Measurements from ENCODE around the gene POLE4. TPM values are rescaled to one million over a fixed set of nuclear protein-coding genes. Genes with fewer than 3 reads are reported as not detected.
A peak's percentile ranks its signal among the peaks of the same experiment; 100 is the strongest.

The POLE4 gene
- total RNA-seq, 1 donor from 2014 or later: 39.5 TPM

DNA sequence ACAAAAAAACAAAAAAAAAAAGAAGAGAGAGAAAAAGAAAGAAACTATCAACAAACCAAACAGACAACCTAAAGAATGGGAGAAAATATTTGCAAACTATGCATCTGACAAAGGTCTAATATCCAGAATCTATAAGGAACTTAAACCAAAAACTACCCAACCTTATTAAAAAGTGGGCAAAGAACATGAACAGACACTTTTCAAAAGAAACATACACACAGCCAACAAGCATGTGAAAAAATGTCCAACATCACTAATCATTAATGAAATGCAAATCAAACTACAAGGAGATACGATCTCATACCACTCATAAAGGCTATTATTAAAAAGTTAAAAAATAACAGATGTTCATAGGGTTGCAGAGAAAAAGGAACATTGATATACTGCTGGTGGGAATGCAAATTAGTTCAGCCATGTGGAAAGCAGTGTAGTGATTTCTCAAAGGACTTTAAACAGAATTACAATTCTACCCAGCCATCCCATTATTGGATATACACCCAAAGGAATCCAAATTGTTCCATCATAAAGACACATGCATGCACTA, 7.2 kb upstream of the POLE4 start:
- peaks cover 4% of the 10 kb centered on the region for H3K36me3 Mint-ChIP-seq (ENCODE audit: low read depth)
- no peak overlapping the region for H3K4me3 Mint-ChIP-seq (ENCODE audit: unreplicated experiment)
- no peak for DNase-seq (ENCODE audit: low spot score)
- TF ChIP-seq CTCF (IDR thresholded peaks at IDR 0.05): no peak
- peaks cover 8% of the 10 kb centered on the region for H3K4me1 Mint-ChIP-seq (ENCODE audit: low read depth)
- peaks cover 35% of the 10 kb centered on the region for H3K9me3 Mint-ChIP-seq (ENCODE audit: low read depth)
- H3K27me3 Mint-ChIP-seq (ENCODE audit: low read depth): no peaks in the 10 kb centered on the region
- H3K27ac Mint-ChIP-seq (ENCODE audit: unreplicated experiment): no peak overlapping the region

- no peak for TF ChIP-seq CTCF (IDR thresholded peaks at IDR 0.05)
- Mint-ChIP-seq H3K27ac (ENCODE audit: unreplicated experiment) (no peak overlapping the region), H3K27me3 (ENCODE audit: low read depth) (no peaks in the 10 kb centered on the region), H3K4me3 (ENCODE audit: unreplicated experiment) (no peak overlapping the region), H3K36me3 (ENCODE audit: low read depth) (peaks cover 4% of the 10 kb centered on the region), H3K9me3 (ENCODE audit: low read depth) (peaks cover 35% of the 10 kb centered on the region), H3K4me1 (ENCODE audit: low read depth) (peaks cover 8% of the 10 kb centered on the region)
- DNase-seq (ENCODE audit: low spot score): no peak
Measured at GRCh38 chr2:74952575-74952974, 5.9 kb upstream of the POLE4 start.

DNA sequence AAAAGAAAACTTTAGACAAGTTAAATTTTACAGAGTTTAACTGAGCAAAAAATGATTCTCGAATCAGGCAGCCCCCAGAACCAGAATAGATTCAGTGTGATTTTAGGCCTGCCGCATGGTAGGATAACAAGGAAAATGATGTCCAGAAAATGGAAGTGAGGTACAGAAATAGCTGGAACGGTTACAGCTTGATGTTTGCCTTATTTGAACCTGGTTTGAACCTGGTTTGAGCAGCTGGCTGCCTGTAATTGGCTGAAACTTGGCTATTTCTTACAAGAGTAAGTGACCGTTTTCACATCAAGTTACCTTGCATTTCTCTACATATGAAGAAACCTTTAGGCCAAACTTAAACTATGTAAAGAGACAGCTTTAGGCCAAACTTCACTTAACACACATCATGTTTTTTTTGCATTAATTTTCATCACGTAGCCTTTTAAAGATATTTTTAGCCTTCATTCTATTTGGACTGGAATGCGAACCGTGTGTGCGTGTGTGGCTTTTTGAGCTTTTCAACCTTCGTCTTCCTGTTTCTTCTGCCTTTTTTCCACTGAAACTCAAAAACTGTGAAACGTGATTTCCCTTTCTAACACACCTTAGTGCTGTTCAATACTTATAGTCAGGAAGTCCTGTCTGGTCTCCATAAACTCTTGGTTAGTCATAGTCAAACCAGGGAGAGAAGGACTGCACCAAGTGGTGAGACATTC, 4.5 kb upstream of the POLE4 start:
- Mint-ChIP-seq H3K27me3 (ENCODE audit: low read depth) (no peaks in the 10 kb centered on the region), H3K4me3 (ENCODE audit: unreplicated experiment) (no peak overlapping the region), H3K4me1 (ENCODE audit: low read depth) (peaks cover 15% of the 10 kb centered on the region), H3K36me3 (ENCODE audit: low read depth) (peaks cover 4% of the 10 kb centered on the region), H3K9me3 (ENCODE audit: low read depth) (peaks cover 34% of the 10 kb centered on the region), H3K27ac (ENCODE audit: unreplicated experiment) (peak overlapping the region; percentile 39)
- no peak for TF ChIP-seq CTCF (IDR thresholded peaks at IDR 0.05)
- DNase-seq (ENCODE audit: low spot score): no peak

GRCh38 chr2:74954500-74954874, 4.0 kb upstream of the POLE4 start:
- peaks cover 31% of the 10 kb centered on the region for H3K9me3 Mint-ChIP-seq (ENCODE audit: low read depth)
- H3K4me1 Mint-ChIP-seq (ENCODE audit: low read depth): peaks cover 19% of the 10 kb centered on the region
- peaks cover 6% of the 10 kb centered on the region for H3K36me3 Mint-ChIP-seq (ENCODE audit: low read depth)
- no peak for DNase-seq (ENCODE audit: low spot score)
- TF ChIP-seq CTCF (IDR thresholded peaks at IDR 0.05): no peak
- no peaks in the 10 kb centered on the region for H3K27me3 Mint-ChIP-seq (ENCODE audit: low read depth)
- peak overlapping the region; percentile 39 for H3K27ac Mint-ChIP-seq (ENCODE audit: unreplicated experiment)
- H3K4me3 Mint-ChIP-seq (ENCODE audit: unreplicated experiment): no peak overlapping the region

- Mint-ChIP-seq H3K36me3 (ENCODE audit: low read depth) (peaks cover 12% of the 10 kb centered on the region), H3K4me3 (ENCODE audit: unreplicated experiment) (peak overlapping the region; percentile 79), H3K27ac (ENCODE audit: unreplicated experiment) (peak overlapping the region; percentile 90), H3K4me1 (ENCODE audit: low read depth) (peaks cover 19% of the 10 kb centered on the region), H3K9me3 (ENCODE audit: low read depth) (peaks cover 5% of the 10 kb centered on the region), H3K27me3 (ENCODE audit: low read depth) (no peaks in the 10 kb centered on the region)
- no peak for TF ChIP-seq CTCF (IDR thresholded peaks at IDR 0.05)
- DNase-seq (ENCODE audit: low spot score): no peak
Measured at GRCh38 chr2:74957886-74958273, 563 bp upstream of the POLE4 start.
